ENCODE measurements around the gene UCP3.

UCP3 gene

GRCh38 chr11:74008373-74009229 lies at the start of gene UCP3:
Gene UCP3 (minus strand): TSS chr11:74009085. CDS start chr11:74007042, 2,043 bp downstream.
- no peak for DNase-seq

GRCh38 chr11:74057249-74058151 lies 48.6 kb upstream of the UCP3 start:
- no peak for DNase-seq

GRCh38 chr11:74055938-74056337 lies 47.1 kb upstream of the UCP3 start:
- DNase-seq = no peak

GRCh38 chr11:74050465-74050864 lies 41.6 kb upstream of the UCP3 start:
- DNase-seq = no peak

- DNase-seq = no peak
These were observed 40.1 kb upstream of the UCP3 start for GRCh38 chr11:74048993-74049392.

GRCh38 chr11:74044538-74044937 lies 35.7 kb upstream of the UCP3 start:
- DNase-seq = no peak

GRCh38 chr11:74043450-74043849 lies 34.6 kb upstream of the UCP3 start:
- DNase-seq = no peak

GRCh38 chr11:74037309-74037708 lies 28.4 kb upstream of the UCP3 start:
- no peak for DNase-seq

GRCh38 chr11:74035264-74035663 lies 26.4 kb upstream of the UCP3 start:
- no peak for DNase-seq

GRCh38 chr11:74033046-74033445 lies 24.2 kb upstream of the UCP3 start:
- no peak for DNase-seq

- no peak for DNase-seq
These were observed 22.1 kb upstream of the UCP3 start for GRCh38 chr11:74030723-74031676.

GRCh38 chr11:74025467-74026166 lies 16.7 kb upstream of the UCP3 start:
- DNase-seq = peak in 1 of 2 experiments; percentile 1

- DNase-seq = no peak
These were observed 15.6 kb upstream of the UCP3 start for GRCh38 chr11:74024261-74025029.

- peak; percentile 13 to 18 for DNase-seq
These were observed 14.4 kb upstream of the UCP3 start for GRCh38 chr11:74023276-74023675.

GRCh38 chr11:74022546-74022945 lies 13.7 kb upstream of the UCP3 start:
- no peak for DNase-seq

GRCh38 chr11:74021998-74022397 lies 13.1 kb upstream of the UCP3 start:
- no peak for DNase-seq

- peak; percentile 15 to 37 for DNase-seq
These were observed 11.7 kb upstream of the UCP3 start for GRCh38 chr11:74020539-74020938.

- no peak for DNase-seq
These were observed 11.0 kb upstream of the UCP3 start for GRCh38 chr11:74019860-74020259.

- DNase-seq = no peak
These were observed 10.3 kb upstream of the UCP3 start for GRCh38 chr11:74019104-74019738.

GRCh38 chr11:74018331-74019005 lies 9.6 kb upstream of the UCP3 start:
- peak; percentile 77 to 85 for DNase-seq

All from Kasumi-1 (cell line).